Inflammatory macrophage treated with lipopolysaccharide for 1 hour (primary cell): ENCODE results near the gene PPP1R1C.
"Not testable (repeated sequence)": the region's sequence is repeated elsewhere in the genome, so short reads cannot be mapped to it uniquely, and the experiment has no call there.

Experiments used
- DNase-seq, 2 donors: peaks; one replicate each; pipeline ENCODE4 v3.0.0-alpha.2; 2020 to 2022

PPP1R1C gene

DNA sequence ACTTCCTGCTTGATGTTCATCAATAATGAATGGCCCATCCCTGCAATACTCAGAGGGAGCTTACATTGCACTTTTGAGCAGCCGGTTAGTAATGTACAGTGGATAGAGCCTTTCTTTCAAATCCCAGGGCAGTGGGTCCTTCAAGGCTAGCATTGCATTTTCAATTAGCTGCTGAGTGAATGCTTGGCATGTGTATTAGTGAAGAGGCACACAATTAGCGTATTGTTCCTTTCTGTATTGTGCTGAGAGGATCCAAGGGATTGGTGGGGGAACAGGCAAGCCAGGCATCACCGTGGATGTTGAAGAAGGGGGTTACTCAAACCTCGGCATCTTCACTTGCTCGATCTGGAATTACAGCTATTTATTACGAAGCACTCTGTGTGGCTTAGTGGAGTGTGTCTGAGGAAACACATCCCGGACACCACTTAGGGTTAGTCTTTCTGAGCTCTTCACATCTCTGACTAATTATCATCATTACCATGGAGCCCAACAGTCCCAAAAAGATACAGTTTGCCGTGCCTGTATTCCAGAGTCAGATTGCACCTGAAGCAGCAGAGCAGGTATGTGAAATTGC is at the start of gene PPP1R1C:
TSS of gene PPP1R1C (plus strand) at position 222 of the 574 bp plus-strand sequence. CDS start at position 480, 258 bp downstream.
- DNase-seq, result no peak

GRCh38 chr2:181937473-181937872 is 48.2 kb upstream of the PPP1R1C start:
- DNase-seq, result peak; percentile 78 to 90

DNA sequence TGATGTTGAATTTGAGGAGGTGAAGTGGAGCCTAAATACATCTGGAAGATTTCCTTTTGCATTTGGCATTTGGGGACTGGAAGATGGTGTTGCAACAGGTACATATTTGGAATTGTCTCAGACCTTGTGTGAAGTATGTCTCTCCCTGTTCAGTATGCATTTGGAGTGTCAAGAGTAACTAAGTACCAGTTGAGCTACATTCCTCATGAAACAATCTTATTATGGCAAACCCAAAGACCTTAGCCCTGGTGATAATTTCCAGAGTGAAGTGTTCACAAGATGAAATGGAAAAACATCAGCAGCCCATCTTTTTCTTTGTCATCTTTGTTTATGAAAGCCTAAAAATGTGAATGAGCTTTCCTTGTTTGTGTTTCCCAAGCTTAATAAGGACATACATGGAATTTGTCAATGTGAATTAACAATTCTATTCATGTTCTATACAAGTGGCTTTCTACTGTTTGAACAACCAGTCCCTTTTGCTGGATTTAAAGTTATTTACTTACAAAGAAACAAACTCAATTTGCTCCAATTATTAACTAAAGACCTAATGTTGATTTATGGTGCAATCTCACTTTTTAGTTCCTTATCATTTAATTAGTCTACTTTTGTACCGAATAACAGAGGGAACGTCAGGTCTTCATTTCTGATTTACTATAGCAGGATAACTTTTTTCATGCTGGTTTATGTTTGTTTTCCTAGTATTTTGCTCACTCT is 42.1 kb upstream of the PPP1R1C start:
- no peak for DNase-seq

DNA sequence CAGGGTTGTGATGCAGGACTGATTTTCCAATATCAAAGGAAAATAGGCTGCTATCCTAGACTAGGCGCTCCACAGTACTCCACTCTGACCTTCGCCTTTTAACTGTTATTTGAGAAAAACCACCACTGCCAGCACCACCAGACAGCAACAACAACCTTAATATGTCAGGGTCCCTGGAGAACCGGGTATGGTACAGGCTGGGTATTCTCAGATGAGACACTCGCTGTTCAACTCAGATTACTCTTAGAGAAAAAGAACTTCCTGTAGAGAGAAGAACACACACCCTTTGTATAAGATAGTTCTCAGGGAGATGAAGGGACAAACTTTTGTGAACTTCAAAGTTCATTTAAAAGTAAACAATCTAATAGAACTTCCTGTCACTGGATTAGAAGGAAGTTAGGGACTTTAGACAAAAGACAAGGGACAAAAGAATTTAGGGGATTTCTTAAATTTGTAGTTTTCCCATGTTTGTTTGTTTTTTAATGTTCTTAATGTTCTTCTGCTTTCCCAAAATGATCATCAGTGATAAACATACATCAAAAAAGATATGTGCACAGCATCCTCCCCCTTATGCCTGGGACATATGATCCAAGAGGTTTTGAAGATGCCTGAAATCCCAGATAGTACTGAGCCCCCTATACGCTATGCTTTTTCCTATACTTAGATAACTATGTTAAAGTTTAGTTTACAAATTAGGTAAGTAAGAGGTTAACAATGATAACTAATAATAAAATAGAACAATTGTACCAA is 41.3 kb upstream of the PPP1R1C start:
- no peak for DNase-seq

GRCh38 chr2:181944914-181945291 is 40.8 kb upstream of the PPP1R1C start:
- DNase-seq, result no peak

- DNase-seq, result no peak
Measured at GRCh38 chr2:181946444-181947127, 39.1 kb upstream of the PPP1R1C start.

- DNase-seq, result no peak
Measured at GRCh38 chr2:181947273-181947672, 38.4 kb upstream of the PPP1R1C start.

DNA sequence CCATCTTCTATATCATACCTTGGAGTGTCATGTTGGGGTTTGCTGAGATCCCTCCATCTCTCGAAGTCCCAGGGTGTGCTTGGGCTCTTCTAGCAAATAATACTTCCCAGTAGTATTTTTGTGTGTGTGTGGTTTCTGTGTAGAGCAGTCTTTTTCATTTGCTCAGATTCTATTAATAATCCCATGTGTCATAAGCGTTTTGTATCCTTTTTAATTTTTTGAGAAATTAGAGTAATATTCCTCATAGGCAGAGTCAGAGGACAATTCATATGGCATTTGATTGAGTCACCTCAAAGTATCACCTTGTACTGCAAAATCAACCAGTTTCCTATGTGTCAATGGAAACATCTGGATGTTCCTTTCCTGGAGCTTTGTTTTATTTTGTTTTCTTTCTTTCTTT is 37.4 kb upstream of the PPP1R1C start:
- DNase-seq, result no peak

- no peak for DNase-seq
Measured at GRCh38 chr2:181949047-181949446, 36.6 kb upstream of the PPP1R1C start.

GRCh38 chr2:181952404-181953226 is 33.0 kb upstream of the PPP1R1C start:
- no peak for DNase-seq

DNA sequence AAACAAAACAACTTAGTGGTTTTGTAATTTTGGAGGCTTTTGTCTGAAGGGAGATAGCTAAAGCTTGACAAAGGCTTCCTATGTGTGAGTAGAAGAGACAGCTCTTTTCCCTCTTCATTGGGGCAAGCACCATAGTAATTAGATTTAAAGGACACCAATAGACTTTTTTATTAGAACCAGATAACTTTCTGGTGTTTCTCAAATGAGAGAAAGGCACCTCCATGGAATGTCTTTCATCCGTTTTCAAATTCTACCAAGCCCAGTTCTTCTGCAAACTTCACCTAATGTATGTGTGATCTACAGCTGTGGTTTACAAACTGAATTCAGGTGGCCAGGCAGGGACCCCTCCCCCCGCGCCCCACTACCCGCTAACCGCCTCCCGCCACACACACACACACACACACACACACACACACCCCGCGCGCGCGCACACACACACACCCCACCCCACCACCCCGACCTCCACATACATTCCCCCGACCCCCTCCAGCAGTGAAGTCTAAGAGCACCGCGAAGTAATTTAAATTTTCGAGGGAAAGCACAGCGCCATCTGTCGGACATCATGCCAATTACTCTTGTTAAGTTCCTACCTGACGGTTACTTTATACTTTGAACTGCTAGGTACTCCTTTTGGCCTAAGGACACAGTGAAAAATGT is 31.6 kb upstream of the PPP1R1C start:
- peak; percentile 33 to 84 for DNase-seq

DNA sequence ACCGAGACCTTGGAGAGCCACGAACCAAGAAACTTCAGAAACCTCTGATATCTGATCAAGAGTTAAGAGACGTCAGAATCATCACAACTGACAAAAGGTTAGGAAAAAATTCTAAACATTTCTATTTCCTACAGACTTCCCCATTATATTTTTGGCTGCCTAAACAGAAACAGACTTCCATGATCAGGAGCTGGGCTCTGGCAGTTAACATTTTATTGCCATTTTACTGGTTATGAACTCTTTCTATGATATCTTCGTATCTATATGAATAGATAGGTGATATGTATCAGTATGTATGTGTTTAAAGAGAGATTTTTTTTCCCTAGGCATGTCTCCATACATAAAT is 31.1 kb upstream of the PPP1R1C start:
- no peak for DNase-seq

- no peak for DNase-seq
Measured at GRCh38 chr2:181955010-181955409, 30.6 kb upstream of the PPP1R1C start.

GRCh38 chr2:181955866-181956265 is 29.8 kb upstream of the PPP1R1C start:
- DNase-seq, result not testable (repeated sequence)

GRCh38 chr2:181957668-181958067 is 28.0 kb upstream of the PPP1R1C start:
- no peak for DNase-seq

DNA sequence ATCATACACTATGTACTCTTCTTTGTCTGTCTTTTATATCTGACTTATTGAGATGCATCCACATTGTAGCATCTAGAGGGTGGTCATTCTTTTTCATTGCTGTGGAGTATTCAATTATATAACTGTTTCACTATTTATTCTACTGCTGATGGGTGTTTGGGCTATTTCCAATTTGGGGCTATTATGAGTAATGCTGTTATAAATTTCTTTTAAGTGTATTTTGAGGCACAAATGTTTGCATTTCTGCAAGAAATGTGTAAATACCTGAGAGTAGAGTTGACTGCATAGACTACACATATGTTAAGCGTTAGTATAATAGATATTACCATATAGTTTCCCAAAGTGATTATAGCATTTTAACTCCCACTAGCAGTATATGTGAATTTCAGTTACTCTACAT is 26.9 kb upstream of the PPP1R1C start:
- DNase-seq, result no peak

- no peak for DNase-seq
Measured at GRCh38 chr2:181959508-181959907, 26.1 kb upstream of the PPP1R1C start.

GRCh38 chr2:181961167-181961566 is 24.5 kb upstream of the PPP1R1C start:
- not testable (repeated sequence) for DNase-seq

GRCh38 chr2:181962142-181962541 is 23.5 kb upstream of the PPP1R1C start:
- no peak for DNase-seq

GRCh38 chr2:181970160-181970794 is 15.4 kb upstream of the PPP1R1C start:
- no peak for DNase-seq

- no peak for DNase-seq
Measured at GRCh38 chr2:181971032-181971431, 14.6 kb upstream of the PPP1R1C start.
